K562 (cell line): Measurements from ENCODE around the gene SYMPK. TPM values are rescaled to one million over a fixed set of nuclear protein-coding genes. Genes with fewer than 3 reads are reported as not detected.

Experiments
- ATAC-seq: fragments of 200-7000 bp; cut with Tn5 transposase; 3 replicates; pipeline ENCODE4 v1.9.1; 2020; ENCODE audit warnings: moderate library complexity
- BruUV-seq: library from RNA; stranded (reverse); fragments of 400-500 nt; replicated peaks from 2 replicates; lab custom pipeline; 2021; lab: Mats Ljungman, UMichigan
- CTCF ChIA-PET: fragments of 300-600 bp; formaldehyde crosslinking; extraction: SDS; loops from one replicate; lab custom pipeline; 2021; ENCODE audit warnings: low intra/inter-chr PET ratio; lab: Yijun Ruan, JAX
- POLR2A ChIA-PET: fragments of 300-600, 350-650 bp; sonication (Branson Sonifier 250); formaldehyde crosslinking; extraction: SDS; loops from one replicate; lab custom pipeline; 2021; ENCODE audit warnings: antibody characterized with exemption, inconsistent platforms; lab: Yijun Ruan, JAX
- DNase-seq, 4 experiments: peaks; one replicate each; pipeline versions ENCODE4 v3.0.0 to v3.0.0-alpha.2; 2011 to 2018; ENCODE audit warnings: low spot score in 3 of 4, mixed read lengths in 3 of 4; ENCODE audit errors: extremely low read depth in 1 of 4
- FAIRE-seq: peaks from 2 replicates; lab custom pipeline; 2011; peaks lifted over from hg19 to GRCh38; lab: Jason Lieb, UNC
- H2AFZ ChIP-seq: 2 replicates; pipeline ENCODE4 v1.6.0; 2011; ENCODE audit warnings: low read depth, low read length, control low read depth, inconsistent platforms
- H3K27ac ChIP-seq: fragments of 200-600 bp; 3 replicates; pipeline ENCODE4 v1.8.0; 2011; ENCODE audit warnings: low read depth, mild to moderate bottlenecking, control low read depth, inconsistent platforms, low read length, moderate library complexity, mixed read lengths; ENCODE audit errors: extremely low read depth
- H3K27me3 ChIP-seq, 2 experiments: fragments of 300-600 bp in 1 of 2; 2 replicates in 1 of 2; 3 replicates in 1 of 2; pipeline versions ENCODE4 v1.6.0 to v1.8.0; 2011; ENCODE audit warnings: inconsistent platforms in 2 of 2, low read length in 2 of 2, mild to moderate bottlenecking in 1 of 2, mixed read lengths in 1 of 2, moderate library complexity in 1 of 2; ENCODE audit not compliant: control insufficient read depth in 2 of 2, insufficient read depth in 2 of 2
- H3K36me3 ChIP-seq: fragments of 300-600 bp; 3 replicates; pipeline ENCODE4 v1.8.0; 2011; ENCODE audit warnings: mild to moderate bottlenecking, low read length, inconsistent platforms; ENCODE audit not compliant: control insufficient read depth, insufficient read depth
- H3K4me1 ChIP-seq, 2 experiments: fragments of 200-600 bp in 1 of 2; replicated peaks in 1 of 2; 2 replicates in 1 of 2; 3 replicates in 1 of 2; pipeline versions ENCODE4 v1.5.1 to v1.8.0; 2011; ENCODE audit warnings: inconsistent platforms in 2 of 2, low read length in 2 of 2, mild to moderate bottlenecking in 1 of 2, mixed read lengths in 1 of 2, moderate library complexity in 1 of 2; ENCODE audit not compliant: control insufficient read depth in 2 of 2, insufficient read depth in 2 of 2
- H3K4me2 ChIP-seq: 2 replicates; pipeline ENCODE4 v1.6.1; 2011; ENCODE audit warnings: low read length, control low read depth, inconsistent platforms, mixed read lengths; ENCODE audit not compliant: insufficient read depth
- H3K4me3 ChIP-seq: fragments of 200-600 bp; sonication (generic), shearing (Covaris generic); 2 replicates; pipeline ENCODE4 v1.5.1; 2016; ENCODE audit warnings: control low read depth, inconsistent platforms
- H3K79me2 ChIP-seq: fragments of 200-600 bp; 3 replicates; pipeline ENCODE4 v1.8.0; 2011; ENCODE audit warnings: low read length, inconsistent platforms; ENCODE audit not compliant: control insufficient read depth, insufficient read depth
- H3K9ac ChIP-seq, 2 experiments: 2 replicates each; pipeline versions ENCODE4 v1.6.0 to v1.6.1; 2011; ENCODE audit warnings: low read depth in 2 of 2, low read length in 2 of 2, control low read depth in 1 of 2, inconsistent platforms in 1 of 2, mild to moderate bottlenecking in 1 of 2, mixed read lengths in 1 of 2; ENCODE audit not compliant: insufficient read depth in 1 of 2
- H3K9me1 ChIP-seq: one replicate; pipeline ENCODE4 v1.6.0; 2011; ENCODE audit warnings: inconsistent platforms, mild to moderate bottlenecking, low read length, moderate library complexity; ENCODE audit not compliant: control insufficient read depth, insufficient read depth
- H3K9me3 ChIP-seq: replicated peaks from 2 replicates; pipeline ENCODE4 v1.5.1; 2011; ENCODE audit warnings: low read depth, low read length, inconsistent platforms; ENCODE audit not compliant: control insufficient read depth, insufficient read depth
- H4K20me1 ChIP-seq: replicated peaks from 2 replicates; pipeline ENCODE4 v1.6.1; 2011; ENCODE audit warnings: low read length, inconsistent platforms, mixed read lengths; ENCODE audit not compliant: control insufficient read depth, insufficient read depth
- CBFA2T2 ChIP-seq: fragments of 450-650 bp; conservative IDR thresholded peaks from 2 replicates; pipeline ENCODE4 v1.6.1; 2017; ENCODE audit warnings: mild to moderate bottlenecking
- CBFA2T3 ChIP-seq: fragments of 450-650 bp; IDR thresholded peaks from 2 replicates; pipeline ENCODE4 v1.6.1; 2017
- DACH1 ChIP-seq: fragments of 450-650 bp; IDR thresholded peaks from 2 replicates; pipeline ENCODE4 v1.6.1; 2018; ENCODE audit not compliant: partially characterized antibody
- DMBX1 ChIP-seq: fragments of 250-450 bp; sonication (Bioruptor Pico); IDR thresholded peaks from 2 replicates; pipeline ENCODE4 v1.8.0; 2022; ENCODE audit warnings: inconsistent platforms, mild to moderate bottlenecking, moderate library complexity, borderline replicate concordance
- EGR1 ChIP-seq: fragments of 450-650 bp; conservative IDR thresholded peaks from 2 replicates; pipeline ENCODE4 v1.6.1; 2017; ENCODE audit warnings: mild to moderate bottlenecking
- EP300 ChIP-seq: IDR thresholded peaks from 2 replicates; pipeline ENCODE4 v1.6.1; 2012; ENCODE audit warnings: low read length, improper control_type of control experiment
- FOSL1 ChIP-seq: fragments of 200-800 bp; sonication (Bioruptor generic); conservative IDR thresholded peaks from 2 replicates; pipeline ENCODE4 v1.6.1; 2016; ENCODE audit warnings: missing genetic modification characterization, missing compliant biosample characterization
- KLF16 ChIP-seq: IDR thresholded peaks from 2 replicates; pipeline ENCODE4 v1.6.1; 2016; ENCODE audit warnings: antibody characterized with exemption
- MYNN ChIP-seq, 2 experiments: sonication (generic); formaldehyde crosslinking in 1 of 2; IDR thresholded peaks; 2 replicates each; pipeline versions ENCODE4 v1.5.0 to v1.6.1; 2016 to 2020; ENCODE audit warnings: antibody characterized with exemption in 1 of 2, missing genetic modification reagents in 1 of 2
- NFIC ChIP-seq: fragments of 450-650 bp; IDR thresholded peaks from 2 replicates; pipeline ENCODE4 v1.6.1; 2017; ENCODE audit warnings: mild to moderate bottlenecking, inconsistent platforms
- POLR2AphosphoS5 ChIP-seq: IDR thresholded peaks from 2 replicates; pipeline ENCODE4 v1.6.1; 2011; ENCODE audit warnings: mild to moderate bottlenecking, low read depth, low read length, moderate library complexity; ENCODE audit not compliant: control insufficient read depth, insufficient read depth
- TEAD4 ChIP-seq, 2 experiments: sonication (generic) in 1 of 2; formaldehyde crosslinking in 1 of 2; IDR thresholded peaks; 2 replicates each; pipeline versions ENCODE4 v1.6.1 to v1.8.0; 2012 to 2022; ENCODE audit warnings: borderline replicate concordance in 1 of 2, inconsistent platforms in 1 of 2, low read length in 1 of 2, mild to moderate bottlenecking in 1 of 2, missing genetic modification reagents in 1 of 2
- ZBTB7A ChIP-seq: IDR thresholded peaks from 2 replicates; pipeline ENCODE4 v1.6.1; 2011; ENCODE audit warnings: low read depth, mild to moderate bottlenecking, low read length, moderate library complexity, borderline replicate concordance; ENCODE audit not compliant: control insufficient read depth
- ZEB2 ChIP-seq: fragments of 450-650 bp; IDR thresholded peaks from 2 replicates; pipeline ENCODE4 v1.6.1; 2016
- ZNF324 ChIP-seq: fragments of 250-450 bp; sonication (Bioruptor Pico); IDR thresholded peaks from 2 replicates; pipeline ENCODE4 v1.4.0; 2020; ENCODE audit warnings: mild to moderate bottlenecking
- WGBS: fragments of 100-300 bp; shearing (Covaris generic); methylation state at CpG from one replicate; pipeline ENCODE4 v1.1.6; 2016; ENCODE audit warnings: low coverage, mixed read lengths; ENCODE audit not compliant: insufficient coverage; ENCODE audit errors: missing lambda C conversion rate; 5-methylcytosine and 5-hydroxymethylcytosine counted together
- in situ Hi-C: fragments of 300-500 bp; cut with MboI; formaldehyde crosslinking; loops from 4 replicates; pipeline ENCODE4 v1.15.0; 2018; ENCODE audit warnings: inconsistent platforms, mixed read lengths
- intact Hi-C: fragments of 100-400 bp; cut with micrococcal nuclease; formaldehyde crosslinking; loops from 2 replicates; pipeline ENCODE4 v1.14.2; 2022
- polyA plus RNA-seq, 8 experiments: library from polyadenylated mRNA; depleted of rRNA in 4 of 8; stranded (reverse) in 5 of 8; unstranded in 3 of 8; fragments of >200 nt; fragmentation: Nextera tagmentation in 2 of 8; fragmentation: Illumina TruSeq in 1 of 8; extraction: Ambion mirVana in 2 of 8; extraction: Trizol in 1 of 8; gene quantifications; 2 replicates each; pipeline versions ENCODE4 v1.2.1 to v1.2.3, GENCODE V29; 2011 to 2014; ENCODE audit warnings: inconsistent platforms in 1 of 8, missing spikeins in 1 of 8
- total RNA-seq, 7 experiments: library from RNA; depleted of rRNA in 6 of 7; stranded (reverse); fragments of >200 nt in 6 of 7; fragmentation: Illumina TruSeq in 2 of 7; extraction: Trizol in 2 of 7; gene quantifications; 2 replicates each; pipeline versions ENCODE4 v1.2.1 to v1.2.3, GENCODE V29; 2011 to 2021; ENCODE audit warnings: low replicate concordance in 1 of 7
- TF ChIP-seq, protein P1 (sequence below): sonication (generic); formaldehyde crosslinking; IDR thresholded peaks from 2 replicates; pipeline ENCODE4 v1.8.0; 2022; ENCODE audit warnings: missing genetic modification reagents, mild to moderate bottlenecking, moderate library complexity, borderline replicate concordance
- TF ChIP-seq, protein P2 (sequence below): fragments of 200-800 bp; sonication (Bioruptor generic); IDR thresholded peaks from 2 replicates; pipeline ENCODE4 v1.6.1; 2017; ENCODE audit warnings: missing genetic modification characterization, missing compliant biosample characterization
- TF ChIP-seq, protein P3 (sequence below): sonication (generic); formaldehyde crosslinking; IDR thresholded peaks from 2 replicates; pipeline ENCODE4 v1.8.0; 2022; ENCODE audit warnings: mild to moderate bottlenecking, missing genetic modification reagents

The SYMPK gene
- total and polyA plus RNA-seq, 9 of the 15 experiments (the other 6 are each of a cell fraction or from before 2014, with no cell fraction given), result 0.73 to 95.5 (median 58.4) TPM

DNA sequence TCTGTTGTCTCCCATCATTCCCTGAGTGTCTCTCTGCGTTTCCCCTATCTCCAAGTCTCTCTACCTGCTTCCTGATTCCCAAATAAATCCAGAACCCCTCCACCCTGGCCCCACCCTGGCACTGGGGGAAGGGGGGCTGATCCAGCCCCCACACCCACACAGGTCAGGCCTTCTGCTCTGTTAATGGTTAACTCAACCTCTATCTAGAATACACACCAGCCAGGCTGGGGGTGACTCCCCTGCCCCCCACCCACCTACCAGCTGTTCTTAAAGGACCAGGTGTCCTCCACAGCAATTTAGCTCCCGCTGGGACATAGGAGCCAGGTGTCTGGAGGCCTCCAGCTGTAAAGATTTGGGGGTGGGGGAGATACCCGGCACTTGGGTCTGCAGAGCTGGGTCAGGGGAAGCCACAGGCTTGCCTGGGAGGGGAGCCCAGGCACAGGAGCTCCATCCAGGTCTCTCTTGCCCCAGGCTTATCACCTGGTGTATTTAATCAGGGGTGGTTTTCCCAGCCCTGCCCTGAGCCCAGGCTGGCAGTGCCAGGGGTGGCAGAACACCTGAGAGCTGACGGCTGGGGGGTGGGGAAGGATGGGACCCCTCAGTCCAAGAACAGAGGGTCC lies 19.1 kb upstream of the SYMPK start:
- H4K20me1 ChIP-seq, result no peaks in the 10 kb centered on the region
- BruUV-seq, result no TSS peak
- peak overlapping the region; percentile 86; the same call in 1 of the 2 replicates for H3K4me2 ChIP-seq
- FAIRE-seq, result peak; percentile 40
- WGBS, result 38% methylated on average over 3 of the region's 4 CpGs
- H3K4me1 ChIP-seq, result peaks cover 41 to 73% of the 10 kb centered on the region in 2 experiments
- H2AFZ ChIP-seq, result no peak overlapping the region
- no peaks in the 10 kb centered on the region for H3K9me1 ChIP-seq
- TF ChIP-seq NFIC, result 0 out of 2 replicates have a peak, but pooled peaks have one; percentile 8
- peak; percentile 62 for TF ChIP-seq TEAD4 (IDR thresholded peaks at IDR 0.05; ENCODE audit: low read length)
- TF ChIP-seq TEAD4 (CRISPR knock-in tag; IDR thresholded peaks at IDR 0.05; ENCODE audit: borderline replicate concordance), result no peak
- no peak for TF ChIP-seq DMBX1 (CRISPR knock-in tag)
- no peak for TF ChIP-seq ZNF324 (CRISPR knock-in tag)
- TF ChIP-seq, protein P1, sequence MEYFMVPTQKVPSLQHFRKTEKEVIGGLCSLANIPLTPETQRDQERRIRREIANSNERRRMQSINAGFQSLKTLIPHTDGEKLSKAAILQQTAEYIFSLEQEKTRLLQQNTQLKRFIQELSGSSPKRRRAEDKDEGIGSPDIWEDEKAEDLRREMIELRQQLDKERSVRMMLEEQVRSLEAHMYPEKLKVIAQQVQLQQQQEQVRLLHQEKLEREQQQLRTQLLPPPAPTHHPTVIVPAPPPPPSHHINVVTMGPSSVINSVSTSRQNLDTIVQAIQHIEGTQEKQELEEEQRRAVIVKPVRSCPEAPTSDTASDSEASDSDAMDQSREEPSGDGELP (CRISPR knock-in tag), result peak; percentile 87
- TF ChIP-seq, protein P2, sequence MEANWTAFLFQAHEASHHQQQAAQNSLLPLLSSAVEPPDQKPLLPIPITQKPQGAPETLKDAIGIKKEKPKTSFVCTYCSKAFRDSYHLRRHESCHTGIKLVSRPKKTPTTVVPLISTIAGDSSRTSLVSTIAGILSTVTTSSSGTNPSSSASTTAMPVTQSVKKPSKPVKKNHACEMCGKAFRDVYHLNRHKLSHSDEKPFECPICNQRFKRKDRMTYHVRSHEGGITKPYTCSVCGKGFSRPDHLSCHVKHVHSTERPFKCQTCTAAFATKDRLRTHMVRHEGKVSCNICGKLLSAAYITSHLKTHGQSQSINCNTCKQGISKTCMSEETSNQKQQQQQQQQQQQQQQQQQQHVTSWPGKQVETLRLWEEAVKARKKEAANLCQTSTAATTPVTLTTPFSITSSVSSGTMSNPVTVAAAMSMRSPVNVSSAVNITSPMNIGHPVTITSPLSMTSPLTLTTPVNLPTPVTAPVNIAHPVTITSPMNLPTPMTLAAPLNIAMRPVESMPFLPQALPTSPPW (CRISPR knock-in tag), result peak; percentile 41
- TF ChIP-seq FOSL1 (tag), result no peak
- peak; percentile 24; the same call in 1 of the 2 replicates for TF ChIP-seq KLF16
- peak; percentile 94 for TF ChIP-seq EGR1
- peak; percentile 74; the same call in 1 of the 2 replicates for TF ChIP-seq POLR2AphosphoS5
- peak; percentile 68; the same call in 1 of the 2 replicates for TF ChIP-seq ZBTB7A
- no peak for TF ChIP-seq EP300
- peak; percentile 85 for TF ChIP-seq CBFA2T3
- TF ChIP-seq ZEB2, result no peak
- peak; percentile 84 for TF ChIP-seq CBFA2T2
- TF ChIP-seq, protein P3, sequence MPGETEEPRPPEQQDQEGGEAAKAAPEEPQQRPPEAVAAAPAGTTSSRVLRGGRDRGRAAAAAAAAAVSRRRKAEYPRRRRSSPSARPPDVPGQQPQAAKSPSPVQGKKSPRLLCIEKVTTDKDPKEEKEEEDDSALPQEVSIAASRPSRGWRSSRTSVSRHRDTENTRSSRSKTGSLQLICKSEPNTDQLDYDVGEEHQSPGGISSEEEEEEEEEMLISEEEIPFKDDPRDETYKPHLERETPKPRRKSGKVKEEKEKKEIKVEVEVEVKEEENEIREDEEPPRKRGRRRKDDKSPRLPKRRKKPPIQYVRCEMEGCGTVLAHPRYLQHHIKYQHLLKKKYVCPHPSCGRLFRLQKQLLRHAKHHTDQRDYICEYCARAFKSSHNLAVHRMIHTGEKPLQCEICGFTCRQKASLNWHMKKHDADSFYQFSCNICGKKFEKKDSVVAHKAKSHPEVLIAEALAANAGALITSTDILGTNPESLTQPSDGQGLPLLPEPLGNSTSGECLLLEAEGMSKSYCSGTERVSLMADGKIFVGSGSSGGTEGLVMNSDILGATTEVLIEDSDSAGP (CRISPR knock-in tag), result 0 out of 2 replicates have a peak, but pooled peaks have one; percentile 18
- 0 out of 2 replicates have a peak, but pooled peaks have one; percentile 12 for TF ChIP-seq MYNN (IDR thresholded peaks at IDR 0.05)
- TF ChIP-seq MYNN (CRISPR knock-in tag; IDR thresholded peaks at IDR 0.05), result no peak
- TF ChIP-seq DACH1, result peak; percentile 76
- TF ChIP-seq, all 486 proteins: peak for 13
- Histone ChIP-seq H3K36me3 (peaks cover 13% of the 10 kb centered on the region; the same call in 1 of the 3 replicates), H3K9me3 (no peaks in the 10 kb centered on the region), H3K27ac (no peak overlapping the region), H3K9ac (peak overlapping the region in 1 of 2 experiments; percentile 89; a peak in 2 of 4 replicates), H3K79me2 (peaks cover 25% of the 10 kb centered on the region), H3K27me3 (no peaks in the 10 kb centered on the region), H3K4me3 (no peak overlapping the region)
- ATAC-seq (no peak), DNase-seq (peak; percentile 53 to 61 (median 58))
- CTCF ChIA-PET, result interaction anchor here (3.3 to 4.9 kb wide), 2 partner anchors 17 to 65 kb away, joined by 56 to 102 read pairs; partner anchors contain the start of genes FOXA3 and SYMPK
- in situ Hi-C loops, result no loop called here
- POLR2A ChIA-PET, result interaction anchor here (0.6 to 1.6 kb wide), 9 partner anchors 11 to 303 kb away, joined by 3 to 9 read pairs (median 3); partner anchors contain the start of gene SYMPK
- intact Hi-C loops, result no loop called here
